ENCODE measurements around the gene TSEN34.
"Not testable (repeated sequence)": the region's sequence is repeated elsewhere in the genome, so short reads cannot be mapped to it uniquely, and the experiment has no call there.

The TSEN34 gene

DNA sequence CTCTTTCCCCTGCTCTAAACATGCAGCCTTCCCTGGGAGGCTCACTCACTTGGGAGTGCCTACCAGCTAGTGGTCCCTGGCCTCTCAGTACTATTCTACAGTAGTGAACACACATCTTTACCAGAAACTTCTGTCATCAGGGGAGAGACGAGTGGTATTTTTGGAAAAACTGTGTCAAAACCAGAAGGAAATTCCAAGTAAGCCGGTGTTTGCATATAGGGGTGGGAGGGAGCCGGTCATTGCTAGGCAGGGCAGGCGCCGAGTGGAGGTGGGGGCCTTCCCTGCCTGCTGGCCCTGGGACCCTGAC is 16.5 kb downstream of the TSEN34 start:
- peak overlapping the region; percentile 76 for H3K27ac ChIP-seq
- TF ChIP-seq, protein P1, sequence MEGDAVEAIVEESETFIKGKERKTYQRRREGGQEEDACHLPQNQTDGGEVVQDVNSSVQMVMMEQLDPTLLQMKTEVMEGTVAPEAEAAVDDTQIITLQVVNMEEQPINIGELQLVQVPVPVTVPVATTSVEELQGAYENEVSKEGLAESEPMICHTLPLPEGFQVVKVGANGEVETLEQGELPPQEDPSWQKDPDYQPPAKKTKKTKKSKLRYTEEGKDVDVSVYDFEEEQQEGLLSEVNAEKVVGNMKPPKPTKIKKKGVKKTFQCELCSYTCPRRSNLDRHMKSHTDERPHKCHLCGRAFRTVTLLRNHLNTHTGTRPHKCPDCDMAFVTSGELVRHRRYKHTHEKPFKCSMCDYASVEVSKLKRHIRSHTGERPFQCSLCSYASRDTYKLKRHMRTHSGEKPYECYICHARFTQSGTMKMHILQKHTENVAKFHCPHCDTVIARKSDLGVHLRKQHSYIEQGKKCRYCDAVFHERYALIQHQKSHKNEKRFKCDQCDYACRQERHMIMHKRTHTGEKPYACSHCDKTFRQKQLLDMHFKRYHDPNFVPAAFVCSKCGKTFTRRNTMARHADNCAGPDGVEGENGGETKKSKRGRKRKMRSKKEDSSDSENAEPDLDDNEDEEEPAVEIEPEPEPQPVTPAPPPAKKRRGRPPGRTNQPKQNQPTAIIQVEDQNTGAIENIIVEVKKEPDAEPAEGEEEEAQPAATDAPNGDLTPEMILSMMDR (conservative IDR thresholded peaks at IDR 0.05): no peak
- no peak for TF ChIP-seq ZFX (IDR thresholded peaks at IDR 0.05)

- TF ChIP-seq, protein P1 (conservative IDR thresholded peaks at IDR 0.05): no peak
- no peak for TF ChIP-seq ZFX (IDR thresholded peaks at IDR 0.05)
- H3K27ac ChIP-seq: peak overlapping the region; percentile 76
These were observed 17.1 kb downstream of the TSEN34 start for GRCh38 chr19:54207983-54208783.

DNA sequence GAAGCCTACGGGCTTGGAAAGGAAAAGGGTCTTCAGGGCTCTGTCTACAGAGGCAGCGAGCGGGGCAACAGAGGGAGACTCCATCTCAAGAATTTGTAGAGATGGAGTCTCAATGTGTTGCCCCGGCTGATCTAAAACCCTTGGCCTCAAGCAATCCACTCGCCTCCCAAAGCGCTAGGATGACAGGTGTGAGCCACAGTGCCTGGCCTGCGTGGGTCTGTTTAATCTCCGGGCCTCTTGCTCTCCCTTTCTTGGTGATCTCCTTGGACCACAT is 17.6 kb downstream of the TSEN34 start:
- peak overlapping the region; percentile 76 for H3K27ac ChIP-seq
- no peak for TF ChIP-seq ZFX (IDR thresholded peaks at IDR 0.05)
- TF ChIP-seq, protein P1 (conservative IDR thresholded peaks at IDR 0.05): no peak

DNA sequence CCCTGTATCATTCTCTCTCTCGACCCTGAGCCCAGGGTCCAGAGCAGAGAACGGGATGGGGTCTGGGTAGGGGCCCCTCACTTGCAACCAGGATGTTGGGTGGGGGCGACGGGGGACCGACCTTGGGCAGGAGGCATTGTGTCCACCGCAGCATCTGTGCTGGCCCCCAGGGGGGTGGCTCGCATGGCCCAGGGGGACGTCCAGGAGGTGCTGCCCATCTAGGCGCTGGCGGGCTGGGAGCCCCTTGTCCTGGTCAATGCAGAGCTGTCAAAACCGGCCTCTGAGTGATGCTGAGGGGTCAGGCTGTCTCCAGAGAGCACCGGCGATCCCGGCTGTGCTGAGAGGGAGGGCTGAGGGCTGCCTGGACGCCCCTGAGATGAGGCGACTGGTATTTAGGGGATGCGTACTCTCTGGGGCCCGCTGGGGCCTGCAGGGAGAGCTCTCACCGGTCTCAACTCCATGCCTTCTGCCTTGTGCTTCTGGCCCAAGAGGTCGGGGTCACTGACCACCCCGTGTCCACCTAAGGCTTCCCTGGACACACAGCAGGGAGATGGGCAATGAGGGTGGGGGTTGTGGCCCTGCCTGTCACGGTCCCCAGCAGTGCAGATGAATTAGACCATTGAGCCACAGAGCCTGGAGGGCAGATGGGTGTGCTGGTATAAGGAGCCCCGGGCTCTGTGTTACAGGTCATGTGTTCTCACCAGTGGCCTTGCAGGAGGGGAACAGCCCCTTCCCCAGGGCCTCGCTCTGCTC is 18.1 kb downstream of the TSEN34 start:
- TF ChIP-seq, protein P1 (conservative IDR thresholded peaks at IDR 0.05): no peak
- no peak for TF ChIP-seq ZFX (IDR thresholded peaks at IDR 0.05)
- H3K27ac ChIP-seq: peak overlapping the region; percentile 76

GRCh38 chr19:54209811-54210494 is 18.8 kb downstream of the TSEN34 start:
- TF ChIP-seq, protein P1 (conservative IDR thresholded peaks at IDR 0.05): no peak
- no peak for TF ChIP-seq ZFX (IDR thresholded peaks at IDR 0.05)
- H3K27ac ChIP-seq: peak overlapping the region; percentile 76

DNA sequence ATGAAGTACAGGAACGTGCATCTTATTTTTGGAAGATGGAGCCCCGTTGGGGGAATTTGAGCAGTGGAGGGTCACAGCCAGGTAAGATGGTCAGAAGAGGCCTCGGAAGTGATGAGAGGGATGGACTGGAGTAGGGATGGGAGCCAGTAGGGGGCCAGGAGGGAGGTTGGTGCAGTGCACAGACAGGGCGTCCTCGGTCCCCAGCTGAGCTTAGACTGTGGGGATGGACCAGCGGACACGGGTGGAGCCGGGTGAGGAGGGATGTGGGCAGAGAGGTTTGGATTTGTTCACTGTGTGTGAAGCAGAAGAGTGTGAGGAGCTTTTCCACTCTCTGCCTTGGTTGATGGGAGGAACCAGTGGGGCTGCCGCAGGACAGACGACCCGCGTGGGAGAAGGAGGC is 20.1 kb downstream of the TSEN34 start:
- no peak for TF ChIP-seq ZFX (IDR thresholded peaks at IDR 0.05)
- TF ChIP-seq, protein P1 (conservative IDR thresholded peaks at IDR 0.05): no peak
- peak overlapping the region; percentile 76 for H3K27ac ChIP-seq

DNA sequence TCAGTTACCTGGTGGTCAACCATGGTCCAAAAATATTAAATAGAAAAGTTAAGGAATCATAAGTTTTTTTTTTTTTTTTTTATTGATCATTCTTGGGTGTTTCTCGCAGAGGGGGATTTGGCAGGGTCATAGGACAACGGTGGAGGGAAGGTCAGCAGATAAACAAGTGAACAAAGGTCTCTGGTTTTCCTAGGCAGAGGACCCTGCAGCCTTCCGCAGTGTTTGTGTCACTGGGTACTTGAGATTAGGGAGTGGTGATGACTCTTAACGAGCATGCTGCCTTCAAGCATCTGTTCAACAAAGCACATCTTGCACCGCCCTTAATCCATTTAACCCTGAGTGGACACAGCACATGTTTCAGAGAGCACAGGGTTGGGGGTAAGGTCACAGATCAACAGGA is 23.1 kb downstream of the TSEN34 start:
- not testable (repeated sequence) for H3K27ac ChIP-seq

DNA sequence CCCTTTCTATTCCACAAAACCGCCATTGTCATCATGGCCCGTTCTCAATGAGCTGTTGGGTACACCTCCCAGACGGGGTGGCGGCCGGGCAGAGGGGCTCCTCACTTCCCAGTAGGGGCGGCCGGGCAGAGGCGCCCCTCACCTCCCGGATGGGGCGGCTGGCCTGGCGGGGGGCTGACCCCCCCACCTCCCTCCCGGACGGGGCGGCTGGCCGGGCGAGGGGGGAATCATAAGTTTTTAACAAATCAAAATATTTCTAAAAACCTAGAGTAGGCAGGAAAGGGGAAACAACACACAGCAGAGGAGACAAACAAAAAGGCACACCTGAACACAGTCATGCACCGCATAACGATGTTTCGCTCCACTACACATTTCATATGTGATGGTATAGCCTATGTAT is 23.6 kb downstream of the TSEN34 start:
- H3K27ac ChIP-seq: not testable (repeated sequence)
